IgD-negative memory B cell (primary cell): ENCODE results near the gene VAV1. TPM values are rescaled to one million over a fixed set of nuclear protein-coding genes. Genes with fewer than 3 reads are reported as not detected.
A peak's percentile ranks its signal among the peaks of the same experiment; 100 is the strongest.

Experiments used
- H3K27ac Mint-ChIP-seq, 3 donors: one replicate each; pipeline ENCODE4 v1.8.0; 2020 to 2022; ENCODE audit warnings: mild to moderate bottlenecking in 3 of 3, mixed read lengths in 3 of 3, moderate library complexity in 1 of 3
- H3K27me3 Mint-ChIP-seq: one replicate; pipeline ENCODE4 v1.8.0; 2021; ENCODE audit warnings: mixed read lengths
- H3K36me3 Mint-ChIP-seq: one replicate; pipeline ENCODE4 v1.8.0; 2020; ENCODE audit warnings: mild to moderate bottlenecking, mixed read lengths
- H3K4me1 Mint-ChIP-seq, 3 donors: one replicate each; pipeline ENCODE4 v1.8.0; 2020 to 2022; ENCODE audit warnings: mixed read lengths in 3 of 3, mild to moderate bottlenecking in 1 of 3
- H3K4me3 Mint-ChIP-seq, 4 donors: one replicate each; pipeline ENCODE4 v1.8.0; 2020 to 2022; ENCODE audit warnings: mild to moderate bottlenecking in 4 of 4, mixed read lengths in 4 of 4, moderate library complexity in 3 of 4
- H3K9me3 Mint-ChIP-seq, 3 donors: one replicate each; pipeline ENCODE4 v1.8.0; 2020 to 2021; ENCODE audit warnings: mixed read lengths in 3 of 3, mild to moderate bottlenecking in 1 of 3
- polyA plus RNA-seq: library from polyadenylated mRNA; unstranded; fragments of 300-500 nt; fragmentation: Illumina TruSeq; gene quantifications from one replicate; pipeline ENCODE4 v1.2.3, GENCODE V29; 2021

VAV1 gene
- polyA plus RNA-seq, 1 donor from 2014 or later = 47.5 TPM

- H3K9me3 Mint-ChIP-seq = no peaks in the 10 kb centered on the region
- H3K27ac Mint-ChIP-seq = peak overlapping the region; percentile 95 to 98 (median 96)
- peaks cover 2% of the 10 kb centered on the region for H3K27me3 Mint-ChIP-seq
- H3K4me1 Mint-ChIP-seq = peaks cover 40 to 53% (median 53%) of the 10 kb centered on the region in 3 donors
- no peaks in the 10 kb centered on the region for H3K36me3 Mint-ChIP-seq
- peak overlapping the region; percentile 87 to 94 (median 92) for H3K4me3 Mint-ChIP-seq
Observed at GRCh38 chr19:6802336-6803035, 30.0 kb downstream of the VAV1 start.

- H3K27ac Mint-ChIP-seq = peak overlapping the region; percentile 95 to 98 (median 96)
- no peaks in the 10 kb centered on the region for H3K36me3 Mint-ChIP-seq
- H3K27me3 Mint-ChIP-seq = peaks cover 2% of the 10 kb centered on the region
- no peaks in the 10 kb centered on the region for H3K9me3 Mint-ChIP-seq
- peaks cover 40 to 53% (median 52%) of the 10 kb centered on the region in 3 donors for H3K4me1 Mint-ChIP-seq
- H3K4me3 Mint-ChIP-seq = peak overlapping the region; percentile 87 to 94 (median 92)
Observed at GRCh38 chr19:6803036-6803404, 30.5 kb downstream of the VAV1 start.

DNA sequence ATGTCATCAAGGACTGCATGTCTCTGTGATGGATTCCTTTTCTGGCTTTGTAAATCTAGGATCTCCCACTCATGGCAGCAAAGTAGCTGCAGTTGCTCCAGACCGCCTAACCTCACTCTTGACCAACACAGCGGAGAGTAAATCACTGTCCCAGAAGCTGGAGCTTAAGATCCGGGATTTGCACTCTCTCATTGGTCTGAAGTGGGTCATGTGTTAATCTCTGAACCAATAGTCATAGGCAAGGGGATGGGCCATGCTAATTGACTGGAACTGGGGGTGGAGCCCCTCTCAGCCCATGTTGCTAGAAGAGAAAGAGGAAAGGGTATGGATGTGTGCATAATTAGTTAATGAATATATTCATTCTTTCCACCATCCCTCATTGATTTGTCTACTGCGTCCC is 34.0 kb downstream of the VAV1 start:
- Mint-ChIP-seq H3K4me1 (peaks cover 36 to 45% (median 44%) of the 10 kb centered on the region in 3 donors), H3K27ac (peak overlapping the region in 2 of 3 donors; percentile 15 to 94), H3K4me3 (peak overlapping the region in 2 of 4 donors; percentile 3 to 13), H3K9me3 (no peaks in the 10 kb centered on the region), H3K36me3 (no peaks in the 10 kb centered on the region), H3K27me3 (no peaks in the 10 kb centered on the region)

GRCh38 chr19:6807291-6807690 is 34.8 kb downstream of the VAV1 start:
- Mint-ChIP-seq H3K4me1 (peaks cover 38 to 47% (median 46%) of the 10 kb centered on the region in 3 donors), H3K27ac (no peak overlapping the region), H3K4me3 (peak overlapping the region in 1 of 4 donors; percentile 66)

GRCh38 chr19:6808494-6808893 is 36.0 kb downstream of the VAV1 start:
- Mint-ChIP-seq H3K4me3 (peak overlapping the region in 1 of 4 donors; percentile 58), H3K4me1 (peaks cover 39 to 47% (median 41%) of the 10 kb centered on the region in 3 donors), H3K9me3 (no peaks in the 10 kb centered on the region), H3K27ac (peak overlapping the region in 1 of 3 donors; percentile 81), H3K36me3 (peaks cover 3% of the 10 kb centered on the region), H3K27me3 (no peaks in the 10 kb centered on the region)

More at GRCh38 chr19:6807291-6807690, 34.8 kb downstream of the VAV1 start:
- peaks cover 3% of the 10 kb centered on the region for H3K36me3 Mint-ChIP-seq
- no peaks in the 10 kb centered on the region for H3K9me3 Mint-ChIP-seq
- H3K27me3 Mint-ChIP-seq = no peaks in the 10 kb centered on the region

- peaks cover 38 to 45% (median 39%) of the 10 kb centered on the region in 3 donors for H3K4me1 Mint-ChIP-seq
- H3K4me3 Mint-ChIP-seq = peak overlapping the region in 2 of 4 donors; percentile 8 to 58
- no peaks in the 10 kb centered on the region for H3K9me3 Mint-ChIP-seq
- no peaks in the 10 kb centered on the region for H3K27me3 Mint-ChIP-seq
- H3K27ac Mint-ChIP-seq = peak overlapping the region in 2 of 3 donors; percentile 78 to 85
- peaks cover 3% of the 10 kb centered on the region for H3K36me3 Mint-ChIP-seq
Observed at GRCh38 chr19:6809262-6809661, 36.8 kb downstream of the VAV1 start.

DNA sequence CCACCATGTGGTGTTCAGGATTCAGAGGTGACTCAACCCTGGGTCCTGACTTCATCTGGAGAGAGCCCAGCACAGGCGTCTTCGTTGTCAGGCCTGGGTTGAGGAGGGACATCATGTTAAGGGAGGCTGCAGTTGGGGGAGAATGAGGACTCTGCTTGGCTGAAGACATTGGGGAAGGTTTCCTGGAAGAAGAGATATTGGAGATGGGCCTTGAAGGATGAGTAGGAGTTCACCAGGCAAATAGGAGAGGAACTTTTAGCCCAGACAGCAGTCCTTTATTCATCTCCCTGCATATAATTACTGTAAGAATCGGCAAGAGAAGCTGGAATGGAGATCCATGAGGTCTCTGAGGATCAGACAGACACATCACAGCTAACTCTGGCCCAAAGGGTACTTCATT is 38.9 kb downstream of the VAV1 start:
- Mint-ChIP-seq H3K9me3 (no peaks in the 10 kb centered on the region), H3K4me1 (peaks cover 39 to 53% (median 48%) of the 10 kb centered on the region in 3 donors), H3K27ac (peak overlapping the region in 1 of 3 donors; percentile 20), H3K36me3 (peaks cover 5% of the 10 kb centered on the region), H3K4me3 (no peak overlapping the region), H3K27me3 (no peaks in the 10 kb centered on the region)

DNA sequence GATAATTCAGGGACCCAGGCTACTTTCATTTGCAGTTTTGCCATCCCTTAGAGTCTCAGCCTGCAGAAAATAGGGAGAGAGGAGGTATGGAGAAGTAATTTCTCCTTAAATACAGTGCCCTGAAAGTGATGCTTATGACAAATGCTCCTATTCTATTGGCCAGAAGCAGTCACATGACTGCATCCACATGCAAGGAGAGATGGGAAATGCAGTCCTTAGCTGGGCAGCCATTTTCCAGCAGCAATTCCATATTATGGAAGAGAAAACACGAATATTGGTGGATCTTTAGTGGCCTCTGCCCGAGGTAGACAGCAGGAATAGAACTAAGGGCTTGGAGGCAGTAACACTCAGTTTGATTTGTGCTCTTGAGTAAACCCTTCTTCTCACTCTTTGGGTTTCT is 39.4 kb downstream of the VAV1 start:
- Mint-ChIP-seq H3K27me3 (no peaks in the 10 kb centered on the region), H3K27ac (peak overlapping the region in 1 of 3 donors; percentile 14), H3K36me3 (peaks cover 5% of the 10 kb centered on the region), H3K4me3 (no peak overlapping the region), H3K4me1 (peaks cover 36 to 49% (median 44%) of the 10 kb centered on the region in 3 donors), H3K9me3 (no peaks in the 10 kb centered on the region)

DNA sequence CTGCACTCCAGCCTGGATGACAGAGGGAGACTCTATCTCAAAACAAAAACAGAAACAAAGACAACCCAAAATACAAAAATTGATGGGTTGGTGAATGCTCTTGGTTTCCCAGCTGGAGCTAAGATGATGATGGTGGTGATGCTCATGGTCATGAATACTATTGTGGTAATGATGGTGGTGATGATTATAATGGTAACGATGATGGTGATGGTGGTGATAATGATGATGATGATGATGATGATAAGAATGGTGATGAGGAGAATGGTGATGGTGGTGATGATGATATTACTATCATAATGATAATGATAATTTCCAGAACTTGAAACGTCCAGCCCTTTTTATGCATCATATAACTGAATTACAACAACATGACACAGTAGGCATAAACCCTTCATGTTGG is 40.1 kb downstream of the VAV1 start:
- Mint-ChIP-seq H3K36me3 (peaks cover 6% of the 10 kb centered on the region), H3K27ac (peak overlapping the region in 1 of 3 donors; percentile 1), H3K4me3 (no peak overlapping the region), H3K27me3 (no peaks in the 10 kb centered on the region), H3K4me1 (peaks cover 37 to 49% (median 49%) of the 10 kb centered on the region in 3 donors), H3K9me3 (no peaks in the 10 kb centered on the region)

DNA sequence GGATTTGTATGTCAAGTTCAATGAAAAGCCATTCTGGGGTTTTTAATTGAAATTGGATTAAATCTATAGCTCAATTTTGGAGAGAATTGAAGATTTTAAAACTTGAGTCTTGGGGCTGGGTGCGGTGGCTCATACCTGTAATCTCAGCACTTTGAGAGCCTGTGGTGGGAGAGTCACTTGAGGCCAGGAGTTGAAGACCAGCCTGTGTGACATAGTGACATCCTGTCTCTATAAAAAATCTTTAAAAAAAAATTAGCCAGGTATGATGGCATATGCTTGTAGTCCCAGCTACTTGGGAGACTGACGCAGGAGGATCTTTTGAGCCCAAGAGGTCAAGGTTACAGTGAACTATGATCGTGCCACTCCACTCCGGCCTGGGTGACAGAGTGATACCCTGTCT is 41.2 kb downstream of the VAV1 start:
- H3K36me3 Mint-ChIP-seq = peaks cover 10% of the 10 kb centered on the region
- peaks cover 36 to 49% (median 49%) of the 10 kb centered on the region in 3 donors for H3K4me1 Mint-ChIP-seq
- H3K4me3 Mint-ChIP-seq = peak overlapping the region in 1 of 4 donors; percentile 5
- H3K27me3 Mint-ChIP-seq = no peaks in the 10 kb centered on the region
- H3K27ac Mint-ChIP-seq = peak overlapping the region in 1 of 3 donors; percentile 19
- H3K9me3 Mint-ChIP-seq = no peaks in the 10 kb centered on the region

- Mint-ChIP-seq H3K27me3 (no peaks in the 10 kb centered on the region), H3K9me3 (peaks cover 0 to 4% (median 0%) of the 10 kb centered on the region in 3 donors), H3K4me1 (peaks cover 22 to 38% (median 37%) of the 10 kb centered on the region in 3 donors), H3K27ac (no peak overlapping the region), H3K4me3 (no peak overlapping the region), H3K36me3 (peaks cover 14% of the 10 kb centered on the region)
Observed at GRCh38 chr19:6817179-6817578, 44.7 kb downstream of the VAV1 start.

DNA sequence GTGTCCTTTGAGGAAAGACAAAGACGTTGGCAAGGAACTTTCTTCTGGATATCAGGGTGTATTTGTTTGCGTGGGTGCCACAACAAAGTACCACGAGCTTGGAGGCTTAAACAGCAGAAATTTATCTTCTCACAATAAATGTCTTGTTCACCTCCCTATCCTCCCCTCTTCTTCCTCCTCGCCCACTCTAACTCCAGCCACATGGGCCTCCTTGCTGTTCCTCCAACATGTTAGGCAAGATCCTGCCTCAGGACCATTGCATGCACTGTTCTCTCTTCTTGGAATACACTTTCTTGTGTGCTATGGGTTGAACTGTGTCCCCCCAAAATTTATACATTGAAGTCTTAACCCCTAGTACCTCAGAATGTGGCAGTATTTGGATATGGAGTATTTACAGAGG is 45.7 kb downstream of the VAV1 start:
- Mint-ChIP-seq H3K27ac (peak overlapping the region in 1 of 3 donors; percentile 11), H3K27me3 (no peaks in the 10 kb centered on the region), H3K4me1 (peaks cover 18 to 29% (median 29%) of the 10 kb centered on the region in 3 donors), H3K4me3 (no peak overlapping the region), H3K9me3 (peaks cover 0 to 4% (median 0%) of the 10 kb centered on the region in 3 donors), H3K36me3 (peaks cover 14% of the 10 kb centered on the region)

DNA sequence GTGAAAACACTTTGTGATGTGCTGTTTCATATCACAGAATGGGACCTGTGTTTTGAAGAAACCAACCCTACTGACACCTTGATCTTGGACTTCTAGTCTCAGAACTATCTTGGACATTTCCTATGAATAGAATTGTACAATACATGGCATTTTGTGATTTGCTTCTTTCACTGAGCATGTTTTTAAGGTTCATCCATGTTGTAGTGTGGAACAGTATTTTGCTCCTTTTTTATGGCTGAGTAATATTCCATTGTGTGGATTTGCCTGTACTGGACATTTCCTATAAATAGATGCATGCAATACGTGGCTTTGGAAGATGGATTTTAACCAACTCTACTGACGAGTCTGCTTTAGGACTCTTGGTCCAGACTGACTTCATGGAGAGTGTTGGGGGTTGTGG is 46.8 kb downstream of the VAV1 start:
- peaks cover 12 to 21% (median 21%) of the 10 kb centered on the region in 3 donors for H3K4me1 Mint-ChIP-seq
- peaks cover 0 to 4% (median 0%) of the 10 kb centered on the region in 3 donors for H3K9me3 Mint-ChIP-seq
- peaks cover 14% of the 10 kb centered on the region for H3K36me3 Mint-ChIP-seq
- H3K4me3 Mint-ChIP-seq = no peak overlapping the region
- H3K27ac Mint-ChIP-seq = peak overlapping the region in 1 of 3 donors; percentile 10
- H3K27me3 Mint-ChIP-seq = no peaks in the 10 kb centered on the region

- Mint-ChIP-seq H3K9me3 (peaks cover 0 to 4% (median 0%) of the 10 kb centered on the region in 3 donors), H3K27me3 (no peaks in the 10 kb centered on the region), H3K36me3 (peaks cover 16% of the 10 kb centered on the region), H3K4me3 (no peak overlapping the region), H3K27ac (no peak overlapping the region), H3K4me1 (peaks cover 10 to 15% (median 15%) of the 10 kb centered on the region in 3 donors)
Observed at GRCh38 chr19:6820237-6820636, 47.7 kb downstream of the VAV1 start.

DNA sequence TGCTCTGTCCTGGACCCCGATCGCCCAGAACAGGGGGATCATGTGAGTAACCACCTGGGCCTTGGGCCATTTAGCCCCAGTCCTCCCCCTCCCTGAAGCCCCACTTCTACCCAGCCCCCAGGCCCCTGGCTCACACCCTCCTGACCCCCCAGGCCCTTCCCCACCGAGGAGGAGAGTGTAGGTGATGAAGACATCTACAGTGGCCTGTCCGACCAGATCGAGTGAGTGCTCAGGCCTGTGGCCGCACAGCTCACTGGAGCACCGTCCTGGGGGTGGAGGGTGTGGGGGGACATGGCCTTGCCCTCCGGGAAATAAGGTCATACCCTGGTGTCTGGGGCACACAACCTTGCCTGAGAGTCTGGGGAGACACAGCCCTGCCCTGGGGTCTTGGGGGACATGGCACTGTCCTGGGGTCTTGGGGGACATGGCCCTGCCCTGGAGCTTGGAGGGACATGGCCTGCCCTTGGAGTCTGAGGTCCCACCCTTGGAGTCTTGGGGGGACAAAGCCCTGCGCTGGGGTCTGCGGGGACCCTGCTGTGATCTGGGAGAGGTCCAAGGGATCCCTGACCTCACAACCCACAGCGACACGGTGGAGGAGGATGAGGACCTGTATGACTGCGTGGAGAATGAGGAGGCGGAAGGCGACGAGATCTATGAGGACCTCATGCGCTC is 49.3 kb downstream of the VAV1 start:
- Mint-ChIP-seq H3K27ac (no peak overlapping the region), H3K4me3 (no peak overlapping the region), H3K36me3 (peaks cover 14% of the 10 kb centered on the region), H3K9me3 (peaks cover 0 to 4% (median 0%) of the 10 kb centered on the region in 3 donors), H3K27me3 (no peaks in the 10 kb centered on the region), H3K4me1 (peaks cover 5 to 11% (median 10%) of the 10 kb centered on the region in 3 donors)
